Small intestine (tissue), 7 donors: Measurements from ENCODE around the gene CLCA2. TPM values are rescaled to one million over a fixed set of nuclear protein-coding genes. Genes with fewer than 3 reads are reported as not detected.

Experiments
- DNase-seq, 2 donors: peaks; one replicate each; pipeline versions ENCODE4 v3.0.0 to v3.0.0-alpha.2; 2013
- FAIRE-seq: peaks from 2 replicates; lab custom pipeline; 2012; peaks lifted over from hg19 to GRCh38; lab: Jason Lieb, UNC
- H3K27ac ChIP-seq, 3 donors: one replicate each; pipeline ENCODE4 v1.5.1; 2013; ENCODE audit warnings: low read length in 2 of 3, mild to moderate bottlenecking in 2 of 3, control low read depth in 1 of 3, inconsistent platforms in 1 of 3, low read depth in 1 of 3, moderate library complexity in 1 of 3
- H3K27me3 ChIP-seq, 3 donors: one replicate each; pipeline ENCODE4 v1.6.1; 2013; ENCODE audit warnings: low read length in 3 of 3, inconsistent platforms in 1 of 3; ENCODE audit not compliant: control insufficient read depth in 3 of 3, insufficient read depth in 3 of 3
- H3K36me3 ChIP-seq, 3 donors: one replicate each; pipeline ENCODE4 v1.6.1; 2013; ENCODE audit warnings: low read length in 3 of 3, inconsistent platforms in 1 of 3, low read depth in 1 of 3, mild to moderate bottlenecking in 1 of 3, moderate library complexity in 1 of 3; ENCODE audit not compliant: control insufficient read depth in 3 of 3, insufficient read depth in 2 of 3
- H3K4me1 ChIP-seq, 3 donors: one replicate each; pipeline ENCODE4 v1.6.1; 2013; ENCODE audit warnings: low read length in 2 of 3, inconsistent platforms in 1 of 3, low read depth in 1 of 3, mild to moderate bottlenecking in 1 of 3, moderate library complexity in 1 of 3; ENCODE audit not compliant: control insufficient read depth in 3 of 3, insufficient read depth in 2 of 3
- H3K4me3 ChIP-seq, 3 donors: one replicate each; pipeline ENCODE4 v1.5.1; 2013; ENCODE audit warnings: low read length in 3 of 3, control low read depth in 1 of 3, inconsistent platforms in 1 of 3, low read depth in 1 of 3, mild to moderate bottlenecking in 1 of 3, moderate library complexity in 1 of 3
- H3K9me3 ChIP-seq, 2 donors: one replicate each; pipeline ENCODE4 v1.6.1; 2013; ENCODE audit warnings: low read depth in 1 of 2, low read length in 1 of 2; ENCODE audit not compliant: control insufficient read depth in 2 of 2, insufficient read depth in 1 of 2
- WGBS, 3 donors: extraction: QIAGEN DNeasy Blood & Tissue Kit; methylation state at CpG; one replicate each; pipeline ENCODE4 v1.1.7; 2013; 5-methylcytosine and 5-hydroxymethylcytosine counted together
- polyA plus RNA-seq, 4 donors: library from polyadenylated mRNA; stranded (reverse) in 3 of 4; unstranded in 1 of 4; fragments of 200-250 nt in 3 of 4; fragments of 120-200 nt in 1 of 4; gene quantifications; one replicate each; pipeline versions ENCODE4 v1.2.1 to v1.2.3, GENCODE V29; 2013
- donor health status: healthy with polysubstance abuse.
- donor health status: control.
- donor health status: control.
- donor health status: Bipolar disorder and iron deficiency.
- donor health status: healthy.

CLCA2 gene
- polyA plus RNA-seq, 4 donors: 0.37 to 4.7 (median 0.91) TPM

GRCh38 chr1:86435327-86435726, 11.4 kb downstream of the CLCA2 start:
- FAIRE-seq (no peak), DNase-seq (no peak)
- Histone ChIP-seq H3K27ac (no peak overlapping the region), H3K9me3 (no peaks in the 10 kb centered on the region), H3K27me3 (no peaks in the 10 kb centered on the region), H3K4me1 (peaks cover 0 to 2% (median 0%) of the 10 kb centered on the region in 3 donors), H3K36me3 (no peaks in the 10 kb centered on the region), H3K4me3 (no peak overlapping the region)
- 22 to 34% (median 31%) methylated on average over 2 of the region's 2 CpGs for WGBS, 3 donors

DNA sequence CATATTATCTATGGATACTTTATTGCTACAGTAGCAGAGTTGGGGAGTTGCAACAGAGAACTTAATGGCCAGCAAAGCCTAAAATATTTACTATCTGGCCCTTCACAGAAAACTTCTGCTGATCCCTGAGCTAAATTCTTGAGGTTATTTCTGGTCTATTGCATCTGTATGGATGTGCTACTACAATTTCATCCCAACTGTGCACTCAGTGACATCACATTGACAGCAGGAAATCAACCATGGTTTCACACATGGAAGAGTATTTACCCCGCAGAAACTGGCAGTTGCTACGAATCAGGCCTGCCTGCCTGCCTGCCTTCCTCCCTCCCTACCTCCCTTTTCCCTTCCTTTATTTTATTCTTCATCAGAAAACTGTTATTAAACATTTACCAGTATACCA, 12.1 kb downstream of the CLCA2 start:
- Histone ChIP-seq H3K9me3 (no peaks in the 10 kb centered on the region), H3K27ac (no peak overlapping the region), H3K27me3 (no peaks in the 10 kb centered on the region), H3K36me3 (no peaks in the 10 kb centered on the region), H3K4me3 (no peak overlapping the region), H3K4me1 (no peaks in the 10 kb centered on the region)
- DNase-seq (no peak), FAIRE-seq (no peak)
- WGBS, 3 donors: 74 to 83% (median 74%) methylated on average over 2 of the region's 2 CpGs

DNA sequence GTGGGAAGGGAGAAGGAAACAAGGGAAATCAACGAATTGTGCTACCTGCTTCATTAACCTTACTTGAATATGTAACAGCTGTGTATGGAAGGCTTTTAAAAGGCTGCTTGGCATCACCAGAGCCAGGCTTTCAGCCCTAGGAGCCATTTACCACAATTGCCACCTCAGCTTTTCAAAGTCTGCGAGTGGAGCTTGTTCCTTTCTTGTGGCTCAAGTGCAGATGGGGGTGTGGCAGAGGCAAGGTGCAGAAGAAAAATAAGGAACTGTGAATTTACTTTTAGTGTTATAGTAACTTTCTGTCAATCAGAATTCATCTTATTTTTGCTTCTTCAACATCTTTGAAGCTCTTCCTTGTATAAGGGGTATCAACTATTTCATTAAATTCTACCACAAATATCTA, 17.6 kb downstream of the CLCA2 start:
- no peaks in the 10 kb centered on the region for H3K36me3 ChIP-seq
- no peaks in the 10 kb centered on the region for H3K27me3 ChIP-seq
- H3K4me1 ChIP-seq: no peaks in the 10 kb centered on the region
- no peak overlapping the region for H3K4me3 ChIP-seq
- DNase-seq (peak in 1 of 2 donors; percentile 18), FAIRE-seq (no peak)
- no peak overlapping the region for H3K27ac ChIP-seq
- H3K9me3 ChIP-seq: no peaks in the 10 kb centered on the region
- 40 to 55% (median 47%) methylated on average over 2 of the region's 2 CpGs for WGBS, 3 donors

DNA sequence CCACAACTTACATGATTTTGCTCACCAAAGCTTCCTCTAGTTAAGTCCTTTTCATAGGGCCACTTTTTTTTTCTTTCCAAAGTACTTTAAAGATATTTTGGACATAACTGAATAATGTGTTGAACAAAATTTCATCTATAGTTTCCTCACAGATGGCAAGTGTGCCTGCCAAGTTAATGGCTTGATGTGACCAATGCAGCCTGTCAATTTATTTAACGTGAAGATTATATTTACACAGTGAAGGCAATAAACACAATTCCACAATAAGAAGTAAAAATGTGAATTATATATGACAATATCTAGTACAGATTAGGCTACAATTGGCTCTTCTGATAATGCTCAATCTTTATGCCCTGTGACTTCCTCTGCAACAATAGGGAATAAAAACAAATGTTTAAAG, 18.0 kb downstream of the CLCA2 start:
- FAIRE-seq: no peak
- Histone ChIP-seq H3K9me3 (no peaks in the 10 kb centered on the region), H3K27ac (no peak overlapping the region), H3K36me3 (no peaks in the 10 kb centered on the region), H3K27me3 (no peaks in the 10 kb centered on the region), H3K4me3 (no peak overlapping the region), H3K4me1 (no peaks in the 10 kb centered on the region)
- WGBS, 3 donors: 29 to 47% (median 31%) methylated on average over 1 of the region's 1 CpG
- DNase-seq: peak in 1 of 2 donors; percentile 22

DNA sequence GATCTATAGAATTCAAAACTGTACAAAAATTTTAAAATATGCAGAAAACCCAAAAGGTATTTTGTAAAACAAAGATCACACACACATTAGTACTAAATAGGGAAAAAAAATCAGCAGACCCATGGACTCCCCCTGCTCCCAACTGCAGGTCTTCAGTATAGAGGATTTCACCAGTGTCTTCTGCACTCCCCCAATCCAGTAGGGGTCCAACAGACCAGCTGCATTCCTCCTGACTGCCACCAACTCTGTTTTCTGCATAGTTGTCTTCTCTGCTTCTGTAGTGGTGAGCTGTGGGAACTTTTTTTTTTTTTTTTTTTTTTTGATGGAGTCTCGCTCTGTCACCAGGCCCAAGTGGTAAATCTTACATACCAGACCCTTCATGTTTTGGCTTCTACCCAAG, 21.9 kb downstream of the CLCA2 start:
- Histone ChIP-seq H3K4me3 (no peak overlapping the region), H3K4me1 (no peaks in the 10 kb centered on the region), H3K27me3 (no peaks in the 10 kb centered on the region), H3K27ac (no peak overlapping the region), H3K36me3 (no peaks in the 10 kb centered on the region), H3K9me3 (no peaks in the 10 kb centered on the region)
- 75 to 100% (median 79%) methylated on average over 1 of the region's 1 CpG for WGBS, 3 donors
- FAIRE-seq (no peak), DNase-seq (no peak)

DNA sequence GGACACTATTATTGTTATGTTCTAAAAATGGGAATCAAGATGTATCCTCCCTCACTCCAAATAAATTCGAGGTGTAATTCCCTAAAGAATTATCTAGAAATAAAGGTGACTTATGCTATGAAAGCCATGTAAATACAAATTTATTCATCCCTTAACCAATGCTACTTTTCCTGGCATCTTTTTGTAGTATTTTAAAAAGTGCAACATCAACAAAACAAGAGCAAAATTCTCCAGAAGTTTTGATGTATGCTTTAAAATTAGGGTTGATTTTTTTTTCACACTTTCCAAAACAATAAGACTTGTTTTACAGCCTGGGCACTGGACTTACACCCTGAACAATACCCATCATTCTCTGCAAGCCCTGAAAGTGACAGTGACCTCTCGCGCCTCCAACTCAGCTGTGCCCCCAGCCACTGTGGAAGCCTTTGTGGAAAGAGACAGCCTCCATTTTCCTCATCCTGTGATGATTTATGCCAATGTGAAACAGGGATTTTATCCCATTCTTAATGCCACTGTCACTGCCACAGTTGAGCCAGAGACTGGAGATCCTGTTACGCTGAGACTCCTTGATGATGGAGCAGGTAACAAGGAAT, 23.3 kb downstream of the CLCA2 start:
- Histone ChIP-seq H3K4me3 (no peak overlapping the region), H3K9me3 (no peaks in the 10 kb centered on the region), H3K4me1 (no peaks in the 10 kb centered on the region), H3K27ac (no peak overlapping the region), H3K27me3 (no peaks in the 10 kb centered on the region), H3K36me3 (no peaks in the 10 kb centered on the region)
- no peak for FAIRE-seq
- no peak for DNase-seq
- 67 to 76% (median 74%) methylated on average over 4 of the region's 4 CpGs for WGBS, 3 donors

GRCh38 chr1:86448670-86449069, 24.7 kb downstream of the CLCA2 start:
- Histone ChIP-seq H3K27ac (no peak overlapping the region), H3K36me3 (no peaks in the 10 kb centered on the region), H3K9me3 (no peaks in the 10 kb centered on the region), H3K27me3 (no peaks in the 10 kb centered on the region), H3K4me1 (no peaks in the 10 kb centered on the region), H3K4me3 (no peak overlapping the region)
- FAIRE-seq: no peak
- 69 to 85% (median 83%) methylated on average over 1 of the region's 1 CpG for WGBS, 3 donors
- DNase-seq: no peak

DNA sequence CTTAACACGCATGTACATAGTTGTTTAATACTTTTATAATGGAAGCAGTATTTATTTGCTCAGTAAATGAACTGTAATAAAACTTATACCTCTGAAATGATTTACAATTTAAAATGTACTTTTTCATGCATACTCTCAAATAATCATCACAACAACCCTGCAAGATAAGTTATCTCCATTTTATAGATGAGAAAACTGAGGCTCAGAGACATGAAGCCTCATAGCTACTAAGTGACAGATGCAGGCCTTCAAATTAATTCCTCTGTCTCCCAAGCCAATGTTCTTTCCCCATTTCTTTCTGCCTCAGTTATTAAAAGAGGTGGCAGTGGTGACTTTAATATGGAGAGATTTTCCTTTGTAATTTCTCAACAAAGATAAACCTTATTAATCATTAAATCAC, 25.1 kb downstream of the CLCA2 start:
- WGBS, 3 donors: 82 to 92% (median 87%) methylated on average over 1 of the region's 1 CpG
- Histone ChIP-seq H3K4me3 (no peak overlapping the region), H3K27me3 (no peaks in the 10 kb centered on the region), H3K36me3 (no peaks in the 10 kb centered on the region), H3K9me3 (no peaks in the 10 kb centered on the region), H3K27ac (no peak overlapping the region), H3K4me1 (no peaks in the 10 kb centered on the region)
- no peak for FAIRE-seq
- DNase-seq: no peak

GRCh38 chr1:86450847-86451246, 26.9 kb downstream of the CLCA2 start:
- Histone ChIP-seq H3K36me3 (no peaks in the 10 kb centered on the region), H3K4me3 (no peak overlapping the region), H3K27me3 (no peaks in the 10 kb centered on the region), H3K27ac (no peak overlapping the region), H3K4me1 (no peaks in the 10 kb centered on the region), H3K9me3 (no peaks in the 10 kb centered on the region)
- FAIRE-seq (no peak), DNase-seq (no peak)
- WGBS, 3 donors: 62 to 63% (median 62%) methylated on average over 3 of the region's 3 CpGs
